HCT116 (cell line): ENCODE data around the gene FAM13A. TPM values are rescaled to one million over a fixed set of nuclear protein-coding genes. Genes with fewer than 3 reads are reported as not detected.

Source experiments
- ATAC-seq: fragments of 200-7000 bp; cut with Tn5 transposase; 2 replicates; pipeline ENCODE4 v1.9.1; 2020; ENCODE audit warnings: mild to moderate bottlenecking, moderate library complexity
- BruUV-seq: library from RNA; stranded (reverse); fragments of 400-500 nt; replicated peaks from 2 replicates; lab custom pipeline; 2021; lab: Mats Ljungman, UMichigan
- CTCF ChIA-PET: fragments of 300-600 bp; sonication (Branson Sonifier 250); formaldehyde crosslinking; loops from one replicate; lab custom pipeline; 2021; ENCODE audit warnings: antibody characterized with exemption; lab: Charles Lee
- POLR2A ChIA-PET: fragments of 300-600, 350-600 bp; sonication (Branson Sonifier 250); formaldehyde crosslinking; loops from one replicate; lab custom pipeline; 2021; ENCODE audit warnings: antibody characterized with exemption; lab: Charles Lee
- RAD21 ChIA-PET, 2 experiments: fragments of 300-600 bp; sonication (Branson Sonifier 250); formaldehyde crosslinking; loops; one replicate each; lab custom pipeline; 2023; ENCODE audit warnings: low total read pairs in 2 of 2; ENCODE audit not compliant: uncharacterized antibody in 2 of 2, unreplicated experiment in 2 of 2, low non-redundant PET in 1 of 2; lab: Charles Lee
- DNase-seq: peaks from one replicate; pipeline ENCODE4 v3.0.0-alpha.2; 2010; ENCODE audit warnings: low read depth, low spot score
- H2AFZ ChIP-seq: fragments of 200-600 bp; shearing (Covaris generic), sonication (generic); 2 replicates; pipeline ENCODE4 v1.6.1; 2017; ENCODE audit warnings: low read depth, mixed run types, mixed read lengths, antibody characterized with exemption, low read length; ENCODE audit not compliant: poor library complexity, severe bottlenecking
- H3K27ac ChIP-seq: 2 replicates; pipeline ENCODE4 v1.5.1; 2012; ENCODE audit warnings: low read depth, low read length
- H3K27me3 ChIP-seq: fragments of 200-600 bp; sonication (generic); 2 replicates; pipeline ENCODE4 v1.6.1; 2016; ENCODE audit warnings: mixed run types, low read length, mixed read lengths; ENCODE audit not compliant: insufficient read depth
- H3K36me3 ChIP-seq, 2 experiments: fragments of 200-500 bp in 1 of 2; fragments of 200-600 bp in 1 of 2; sonication (Bioruptor generic) in 1 of 2; sonication (generic) in 1 of 2; 2 replicates each; pipeline versions ENCODE4 v1.5.1 to v1.6.1; 2014 to 2016; ENCODE audit warnings: low read length in 2 of 2, inconsistent platforms in 1 of 2, mixed read lengths in 1 of 2, mixed run types in 1 of 2; ENCODE audit not compliant: insufficient read depth in 2 of 2, control insufficient read depth in 1 of 2
- H3K4me1 ChIP-seq, 2 experiments: fragments of 200-600 bp in 1 of 2; sonication (generic) in 1 of 2; 2 replicates each; pipeline versions ENCODE4 v1.5.1 to v1.6.1; 2012 to 2017; ENCODE audit warnings: low read length in 2 of 2, inconsistent platforms in 1 of 2, mild to moderate bottlenecking in 1 of 2, mixed read lengths in 1 of 2, mixed run types in 1 of 2, moderate library complexity in 1 of 2; ENCODE audit not compliant: insufficient read depth in 2 of 2, control insufficient read depth in 1 of 2
- H3K4me2 ChIP-seq: fragments of 200-600 bp; sonication (generic); 2 replicates; pipeline ENCODE4 v1.6.1; 2017; ENCODE audit warnings: mixed run types, low read length, mixed read lengths
- H3K4me3 ChIP-seq, 2 experiments: fragments of 200-600 bp in 1 of 2; sonication (generic) in 1 of 2; replicated peaks in 1 of 2; 2 replicates each; pipeline ENCODE4 v1.5.1; 2011 to 2016; ENCODE audit warnings: low read length in 2 of 2, control low read depth in 1 of 2, low read depth in 1 of 2, mild to moderate bottlenecking in 1 of 2, mixed read lengths in 1 of 2, mixed run types in 1 of 2
- H3K79me2 ChIP-seq: fragments of 200-600 bp; sonication (generic); 2 replicates; pipeline ENCODE4 v1.6.1; 2017; ENCODE audit warnings: mild to moderate bottlenecking, mixed run types, low read length, moderate library complexity, mixed read lengths; ENCODE audit not compliant: insufficient read depth
- H3K9ac ChIP-seq: fragments of 200-600 bp; sonication (generic); 2 replicates; pipeline ENCODE4 v1.6.1; 2016; ENCODE audit warnings: low read length, mixed read lengths
- H3K9me2 ChIP-seq: fragments of 200-600 bp; sonication (generic), shearing (Covaris generic); 2 replicates; pipeline ENCODE4 v1.6.1; 2017; ENCODE audit warnings: mixed run types, mild to moderate bottlenecking, moderate library complexity; ENCODE audit not compliant: insufficient read depth
- H3K9me3 ChIP-seq, 2 experiments: fragments of 200-500 bp in 1 of 2; fragments of 200-600 bp in 1 of 2; sonication (Bioruptor generic) in 1 of 2; sonication (generic) in 1 of 2; 2 replicates each; pipeline ENCODE4 v1.6.1; 2014 to 2017; ENCODE audit warnings: low read length in 2 of 2, mixed read lengths in 2 of 2, inconsistent platforms in 1 of 2, low read depth in 1 of 2, mild to moderate bottlenecking in 1 of 2, mixed run types in 1 of 2, moderate library complexity in 1 of 2; ENCODE audit not compliant: control insufficient read depth in 1 of 2, insufficient read depth in 1 of 2
- H4K20me1 ChIP-seq: fragments of 200-600 bp; sonication (generic), shearing (Covaris generic); 2 replicates; pipeline ENCODE4 v1.6.1; 2017; ENCODE audit warnings: mixed run types, mild to moderate bottlenecking, moderate library complexity; ENCODE audit not compliant: insufficient read depth
- CBX3 ChIP-seq: IDR thresholded peaks from 2 replicates; pipeline ENCODE4 v1.6.1; 2012; ENCODE audit warnings: low read depth
- EGR1 ChIP-seq: IDR thresholded peaks from 2 replicates; pipeline ENCODE4 v1.6.1; 2012; ENCODE audit warnings: low read depth
- ELF1 ChIP-seq: IDR thresholded peaks from 2 replicates; pipeline ENCODE4 v1.6.1; 2012; ENCODE audit warnings: low read depth, borderline replicate concordance
- EZH2phosphoT487 ChIP-seq: fragments of 200-600 bp; IDR thresholded peaks from 2 replicates; pipeline ENCODE4 v1.6.1; 2018; ENCODE audit warnings: antibody characterized with exemption, borderline replicate concordance
- FOSL1 ChIP-seq: IDR thresholded peaks from 2 replicates; pipeline ENCODE4 v1.6.1; 2012; ENCODE audit warnings: low read depth
- SRF ChIP-seq: IDR thresholded peaks from 2 replicates; pipeline ENCODE4 v1.6.1; 2012; ENCODE audit warnings: low read depth
- ZFX ChIP-seq: fragments of 450-650 bp; IDR thresholded peaks from 2 replicates; pipeline ENCODE4 v1.6.1; 2017
- ZNF274 ChIP-seq: fragments of 200-500 bp; sonication (Bioruptor generic); IDR thresholded peaks from 2 replicates; pipeline ENCODE4 v1.6.1; 2014; ENCODE audit warnings: mild to moderate bottlenecking, low read depth, low read length, inconsistent platforms
- intact Hi-C: fragments of 100-400 bp; cut with micrococcal nuclease; formaldehyde crosslinking; loops from 2 replicates; pipeline ENCODE4 v1.10.0; 2022
- total RNA-seq: library from RNA; stranded (reverse); gene quantifications from one replicate; pipeline ENCODE4 v1.2.1, GENCODE V29; 2021; ENCODE audit not compliant: unreplicated experiment
- TF ChIP-seq, protein P1 (sequence below): IDR thresholded peaks from 2 replicates; pipeline ENCODE4 v1.6.1; 2012; ENCODE audit warnings: low read depth

Gene FAM13A
- total RNA-seq, 1 experiment from 2014 or later = 17.2 TPM

DNA sequence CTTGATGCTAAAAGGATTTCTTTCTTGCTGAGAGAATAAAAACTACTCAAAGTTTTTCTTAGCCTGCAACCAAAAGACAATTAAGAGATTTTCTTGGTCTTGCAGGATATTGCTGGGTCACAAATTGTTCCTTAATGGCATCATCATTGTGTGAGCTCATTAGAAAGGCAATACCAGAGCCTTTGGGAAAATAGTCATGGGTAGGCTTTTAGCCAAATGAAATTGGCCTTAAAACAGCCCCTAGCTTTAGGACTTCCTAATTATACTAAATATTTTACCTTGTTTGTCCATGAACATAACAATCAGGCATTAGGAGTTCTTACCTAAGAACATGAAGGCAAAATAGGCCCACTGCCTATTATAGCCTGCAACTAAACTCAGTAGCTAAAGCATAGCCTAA, 10.4 kb upstream of the FAM13A start:
- ATAC-seq (no peak), DNase-seq (no peak)
- Histone ChIP-seq H3K9ac (no peak overlapping the region), H3K36me3 (no peaks in the 10 kb centered on the region), H2AFZ (no peak overlapping the region), H3K4me3 (no peak overlapping the region), H3K27ac (no peak overlapping the region), H3K4me2 (no peak overlapping the region), H3K9me2 (no peaks in the 10 kb centered on the region), H3K79me2 (no peaks in the 10 kb centered on the region), H3K4me1 (no peaks in the 10 kb centered on the region), H3K9me3 (no peaks in the 10 kb centered on the region), H4K20me1 (no peaks in the 10 kb centered on the region), H3K27me3 (no peaks in the 10 kb centered on the region)
- BruUV-seq = no TSS peak
- TF ChIP-seq, protein P1, sequence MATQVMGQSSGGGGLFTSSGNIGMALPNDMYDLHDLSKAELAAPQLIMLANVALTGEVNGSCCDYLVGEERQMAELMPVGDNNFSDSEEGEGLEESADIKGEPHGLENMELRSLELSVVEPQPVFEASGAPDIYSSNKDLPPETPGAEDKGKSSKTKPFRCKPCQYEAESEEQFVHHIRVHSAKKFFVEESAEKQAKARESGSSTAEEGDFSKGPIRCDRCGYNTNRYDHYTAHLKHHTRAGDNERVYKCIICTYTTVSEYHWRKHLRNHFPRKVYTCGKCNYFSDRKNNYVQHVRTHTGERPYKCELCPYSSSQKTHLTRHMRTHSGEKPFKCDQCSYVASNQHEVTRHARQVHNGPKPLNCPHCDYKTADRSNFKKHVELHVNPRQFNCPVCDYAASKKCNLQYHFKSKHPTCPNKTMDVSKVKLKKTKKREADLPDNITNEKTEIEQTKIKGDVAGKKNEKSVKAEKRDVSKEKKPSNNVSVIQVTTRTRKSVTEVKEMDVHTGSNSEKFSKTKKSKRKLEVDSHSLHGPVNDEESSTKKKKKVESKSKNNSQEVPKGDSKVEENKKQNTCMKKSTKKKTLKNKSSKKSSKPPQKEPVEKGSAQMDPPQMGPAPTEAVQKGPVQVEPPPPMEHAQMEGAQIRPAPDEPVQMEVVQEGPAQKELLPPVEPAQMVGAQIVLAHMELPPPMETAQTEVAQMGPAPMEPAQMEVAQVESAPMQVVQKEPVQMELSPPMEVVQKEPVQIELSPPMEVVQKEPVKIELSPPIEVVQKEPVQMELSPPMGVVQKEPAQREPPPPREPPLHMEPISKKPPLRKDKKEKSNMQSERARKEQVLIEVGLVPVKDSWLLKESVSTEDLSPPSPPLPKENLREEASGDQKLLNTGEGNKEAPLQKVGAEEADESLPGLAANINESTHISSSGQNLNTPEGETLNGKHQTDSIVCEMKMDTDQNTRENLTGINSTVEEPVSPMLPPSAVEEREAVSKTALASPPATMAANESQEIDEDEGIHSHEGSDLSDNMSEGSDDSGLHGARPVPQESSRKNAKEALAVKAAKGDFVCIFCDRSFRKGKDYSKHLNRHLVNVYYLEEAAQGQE = no peak
- no peak for TF ChIP-seq FOSL1
- no peak for TF ChIP-seq ELF1
- no peak for TF ChIP-seq ZFX
- no peak for TF ChIP-seq EZH2phosphoT487
- no peak for TF ChIP-seq SRF
- TF ChIP-seq EGR1 = no peak
- no peak for TF ChIP-seq ZNF274
- TF ChIP-seq CBX3 = no peak
- intact Hi-C loops = no loop called here
- ChIA-PET CTCF (no interaction called here), RAD21 (no interaction called here), POLR2A (no interaction called here)
